GM10266 (cell line): ENCODE data around the gene OVOL3.
A peak's percentile ranks its signal among the peaks of the same experiment; 100 is the strongest.

Experiments
- DNase-seq: peaks from one replicate; pipeline ENCODE4 v3.0.0; 2012; ENCODE audit errors: extremely low spot score
- TF ChIP-seq, protein P1 (sequence below): IDR thresholded peaks from 2 replicates; pipeline ENCODE4 v1.5.1; 2012; ENCODE audit warnings: mild to moderate bottlenecking, low read depth; ENCODE audit not compliant: control insufficient read depth, insufficient read depth; ENCODE audit errors: missing control alignments

The OVOL3 gene

GRCh38 chr19:36112678-36113077 is 1.7 kb downstream of the OVOL3 start:
- TF ChIP-seq, protein P1, sequence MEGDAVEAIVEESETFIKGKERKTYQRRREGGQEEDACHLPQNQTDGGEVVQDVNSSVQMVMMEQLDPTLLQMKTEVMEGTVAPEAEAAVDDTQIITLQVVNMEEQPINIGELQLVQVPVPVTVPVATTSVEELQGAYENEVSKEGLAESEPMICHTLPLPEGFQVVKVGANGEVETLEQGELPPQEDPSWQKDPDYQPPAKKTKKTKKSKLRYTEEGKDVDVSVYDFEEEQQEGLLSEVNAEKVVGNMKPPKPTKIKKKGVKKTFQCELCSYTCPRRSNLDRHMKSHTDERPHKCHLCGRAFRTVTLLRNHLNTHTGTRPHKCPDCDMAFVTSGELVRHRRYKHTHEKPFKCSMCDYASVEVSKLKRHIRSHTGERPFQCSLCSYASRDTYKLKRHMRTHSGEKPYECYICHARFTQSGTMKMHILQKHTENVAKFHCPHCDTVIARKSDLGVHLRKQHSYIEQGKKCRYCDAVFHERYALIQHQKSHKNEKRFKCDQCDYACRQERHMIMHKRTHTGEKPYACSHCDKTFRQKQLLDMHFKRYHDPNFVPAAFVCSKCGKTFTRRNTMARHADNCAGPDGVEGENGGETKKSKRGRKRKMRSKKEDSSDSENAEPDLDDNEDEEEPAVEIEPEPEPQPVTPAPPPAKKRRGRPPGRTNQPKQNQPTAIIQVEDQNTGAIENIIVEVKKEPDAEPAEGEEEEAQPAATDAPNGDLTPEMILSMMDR: no peak
- no peak for DNase-seq

GRCh38 chr19:36113425-36113824 is 2.5 kb downstream of the OVOL3 start:
- TF ChIP-seq, protein P1: no peak
- DNase-seq: no peak

DNA sequence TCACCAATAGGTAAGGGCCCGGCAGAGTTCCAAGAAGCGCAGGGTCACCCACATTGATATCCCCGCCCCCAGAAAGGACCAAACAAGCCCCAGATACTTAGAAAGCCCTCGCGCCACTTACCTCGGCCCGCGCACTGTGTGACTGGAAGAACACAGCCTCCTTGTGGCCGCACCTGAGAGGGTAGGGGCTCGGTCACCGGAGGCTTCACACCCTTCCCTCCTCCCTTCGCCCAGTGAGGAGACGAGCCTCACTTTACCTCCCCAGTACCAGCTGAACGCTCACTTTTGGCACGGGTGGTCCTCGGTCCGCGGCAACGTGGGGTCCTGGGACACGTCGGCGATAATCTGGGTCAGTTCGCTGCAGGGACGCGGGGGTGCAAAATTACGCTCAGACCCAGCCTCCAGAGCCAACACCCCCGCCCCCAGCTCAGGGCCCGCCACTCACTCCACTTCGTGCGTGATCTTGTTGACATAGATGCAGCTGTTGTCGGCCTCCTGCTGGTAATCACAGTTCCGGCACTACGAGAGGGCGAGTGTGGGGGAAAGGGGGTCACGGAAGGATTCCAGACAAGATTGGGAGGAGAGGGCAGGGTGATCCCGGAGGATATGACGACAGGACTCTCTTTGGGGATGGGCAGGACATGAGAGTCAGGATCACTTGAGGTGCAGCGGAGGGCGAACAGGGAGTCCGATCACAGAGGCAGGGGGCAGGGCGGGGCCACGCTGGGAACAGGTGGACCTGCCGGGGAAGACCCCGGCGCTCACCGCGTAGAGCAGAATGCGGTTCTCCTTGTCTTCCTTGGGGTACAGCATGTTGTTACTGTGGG is 3.2 kb downstream of the OVOL3 start:
- TF ChIP-seq, protein P1: no peak
- no peak for DNase-seq

DNA sequence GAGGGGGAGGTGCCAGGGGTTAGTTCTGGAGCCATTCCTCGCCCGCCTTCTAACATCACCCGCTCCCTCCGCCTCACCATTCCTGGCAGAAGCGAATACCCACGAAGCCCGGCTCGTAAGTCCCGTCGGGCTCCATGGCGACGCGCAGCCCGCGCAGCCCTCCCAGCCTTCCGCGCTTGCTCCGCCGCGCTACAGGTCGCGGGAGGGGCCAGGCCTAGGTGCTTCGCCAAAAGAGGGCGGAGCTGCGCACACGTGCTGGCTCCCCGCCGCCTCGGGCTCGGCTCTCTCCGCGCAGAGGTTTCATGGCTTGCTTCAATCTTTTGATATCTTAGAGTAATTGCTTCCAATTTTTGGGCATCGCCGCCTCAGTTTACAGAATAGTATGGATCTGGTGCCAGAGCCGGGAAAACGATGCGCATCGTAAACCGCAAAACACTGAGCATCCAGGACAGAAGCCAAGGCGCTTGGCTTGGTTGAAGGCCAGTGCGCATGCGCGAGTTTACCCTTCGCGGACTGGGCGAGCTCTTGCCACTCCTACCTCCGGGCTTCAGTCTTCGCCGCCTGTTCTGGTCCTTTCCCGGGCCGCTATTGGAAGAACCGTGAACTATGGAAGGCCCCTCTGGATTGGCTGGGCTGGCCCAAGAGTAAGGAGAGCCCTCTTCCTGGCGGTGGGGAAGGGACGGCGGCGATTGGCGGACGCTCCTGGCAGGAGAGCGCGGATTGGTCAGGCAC is 3.9 kb downstream of the OVOL3 start, which contains the start of gene POLR2I:
TSS of gene POLR2I (minus strand) at position 155 of the 732 bp plus-strand sequence. CDS start at position 136, 19 bp downstream.
- TF ChIP-seq, protein P1: no peak
- DNase-seq: peak; percentile 99

GRCh38 chr19:36115453-36116343 is 4.8 kb downstream of the OVOL3 start, which contains the start of gene TBCB:
Gene TBCB, plus strand, starts transcription at chr19:36115468. Its CDS starts 93 bp downstream, at chr19:36115561.
- DNase-seq: peak; percentile 93
- TF ChIP-seq, protein P1: no peak

GRCh38 chr19:36116344-36116637 is 5.3 kb downstream of the OVOL3 start:
- DNase-seq: no peak
- TF ChIP-seq, protein P1: no peak
